ENCODE results near the gene SP2.

- TF ChIP-seq GATA2 (IDR thresholded peaks at IDR 0.05; ENCODE audit: low read depth, low read length) (no peak), GATA3 (IDR thresholded peaks at IDR 0.05; ENCODE audit: low read depth, low read length) (no peak)
Observed at GRCh38 chr17:47978324-47978723, 82.3 kb downstream of the SP2 start.

All from SH-SY5Y (cell line).